ENCODE measurements around the gene KCNH5.

Gene KCNH5

GRCh38 chr14:62682208-62682607, 363.1 kb downstream of the KCNH5 start:
- no peak for DNase-seq (ENCODE audit: low read depth in 2 of 3, low spot score in 2 of 3)

DNA sequence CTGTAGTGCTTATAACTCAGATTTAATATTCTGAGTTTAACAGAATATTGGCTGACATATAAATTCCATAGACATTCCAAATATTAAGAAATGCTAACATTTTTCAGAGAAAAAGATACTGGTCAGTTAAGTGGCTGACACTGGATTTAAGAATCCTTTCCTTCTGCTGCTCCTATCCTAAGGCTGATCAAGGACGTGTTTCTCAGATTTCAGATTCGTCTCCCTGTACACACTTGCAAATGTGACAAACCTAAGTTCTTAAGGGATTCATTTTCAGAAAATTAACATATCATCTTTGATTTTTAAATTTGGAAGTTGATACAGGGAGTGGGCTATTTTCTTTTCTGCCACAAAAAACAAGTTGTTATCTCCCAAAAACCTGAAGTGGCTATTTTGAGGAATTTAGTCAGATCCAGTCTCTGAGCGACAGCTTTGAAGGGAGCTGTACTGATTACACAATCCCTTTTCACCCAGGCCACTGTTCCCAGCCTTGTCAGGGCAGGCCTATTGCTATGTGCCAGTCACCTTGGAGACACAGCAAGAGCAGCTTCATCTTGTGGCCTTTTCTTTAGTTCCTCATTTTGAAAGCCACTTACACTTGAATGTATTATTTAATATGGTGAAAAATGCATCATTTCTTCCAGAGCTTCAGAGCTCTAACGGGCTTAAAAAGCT, 370.6 kb downstream of the KCNH5 start:
- no peak for DNase-seq (ENCODE audit: low read depth in 2 of 3, low spot score in 2 of 3)

DNA sequence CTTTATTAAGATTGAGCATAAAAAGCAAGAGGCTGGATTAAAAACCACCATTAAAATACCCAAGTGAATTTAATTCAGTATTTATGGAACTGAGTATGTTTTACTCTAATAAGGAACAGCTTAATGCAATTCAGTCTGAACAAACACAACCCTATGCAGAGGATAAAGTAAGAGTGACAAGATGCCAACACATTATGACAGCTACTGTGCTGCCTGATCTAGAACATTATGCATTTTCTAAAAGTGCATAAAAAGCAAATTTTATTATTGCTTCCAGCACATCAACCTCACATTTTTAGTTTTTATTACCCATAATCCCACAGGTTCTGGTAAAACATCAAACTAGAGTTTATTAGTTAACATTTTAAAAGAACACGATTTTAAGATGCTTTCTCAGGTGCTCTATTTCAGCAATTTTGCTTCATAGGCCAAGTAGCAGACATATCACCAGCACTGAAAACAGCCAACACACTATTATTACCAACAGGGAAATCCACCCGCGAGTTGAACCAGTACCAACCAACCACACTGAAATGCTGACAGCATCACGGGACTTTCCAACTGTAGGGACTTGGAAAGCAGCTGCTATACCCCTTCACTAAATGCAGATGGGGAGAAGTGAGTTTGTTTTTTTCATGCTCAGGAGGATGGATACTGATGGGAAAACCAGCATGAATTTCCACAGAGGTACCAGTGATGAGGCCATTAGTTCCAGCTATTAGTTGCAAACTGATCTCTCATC, 372.1 kb downstream of the KCNH5 start:
- DNase-seq (ENCODE audit: low read depth in 2 of 3, low spot score in 2 of 3), result no peak

GRCh38 chr14:62670526-62670925, 374.7 kb downstream of the KCNH5 start:
- no peak for DNase-seq (ENCODE audit: low read depth in 2 of 3, low spot score in 2 of 3)

DNA sequence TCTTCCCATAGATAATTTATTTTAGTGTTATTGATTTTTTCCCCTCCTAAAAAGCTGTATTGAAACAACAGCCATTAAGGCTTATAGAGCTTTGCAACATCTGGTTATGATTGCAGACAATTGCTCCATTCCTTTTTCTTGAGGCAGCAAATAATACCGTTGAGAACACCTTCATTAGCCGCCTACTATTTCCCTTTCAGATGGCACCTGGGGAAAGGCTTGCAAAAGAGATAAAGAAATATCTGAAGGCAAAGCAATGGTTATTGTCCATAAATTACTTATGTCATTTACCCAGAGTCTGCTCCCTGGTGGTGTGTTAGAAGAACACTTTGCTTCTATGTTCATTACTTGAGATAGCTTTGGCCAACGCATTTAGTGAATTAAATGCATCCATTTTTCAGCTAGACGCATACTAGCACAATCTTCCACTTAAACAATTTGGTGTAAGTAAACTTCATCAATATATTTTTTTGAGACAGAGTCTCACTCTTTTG, 377.8 kb downstream of the KCNH5 start:
- no peak for DNase-seq (ENCODE audit: low read depth in 2 of 3, low spot score in 2 of 3)

DNA sequence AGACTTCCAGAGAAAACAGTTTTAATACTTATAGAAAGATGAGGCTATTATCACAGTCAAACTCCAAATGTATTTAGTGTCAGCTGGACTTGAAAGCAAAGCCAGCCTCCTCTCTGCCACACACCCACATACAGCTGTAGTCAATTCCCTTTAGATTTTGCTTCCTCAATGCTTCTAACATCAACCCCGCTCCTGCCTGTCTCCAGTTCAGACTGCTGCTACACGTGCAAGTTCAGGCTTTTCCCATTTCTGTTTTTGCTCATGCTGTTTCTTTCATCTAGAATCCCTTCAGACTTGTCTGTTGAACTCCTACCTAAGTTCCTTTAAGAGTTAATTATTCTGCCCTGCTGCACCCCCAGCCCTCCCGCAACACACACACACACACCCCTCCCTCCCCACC, 380.0 kb downstream of the KCNH5 start:
- DNase-seq (ENCODE audit: low read depth in 2 of 3, low spot score in 2 of 3), result no peak

- no peak for DNase-seq (ENCODE audit: low read depth in 2 of 3, low spot score in 2 of 3)
Observed at GRCh38 chr14:62663456-62663821, 381.8 kb downstream of the KCNH5 start.

- no peak for DNase-seq (ENCODE audit: low read depth in 2 of 3, low spot score in 2 of 3)
Observed at GRCh38 chr14:62662811-62663455, 382.3 kb downstream of the KCNH5 start.

DNA sequence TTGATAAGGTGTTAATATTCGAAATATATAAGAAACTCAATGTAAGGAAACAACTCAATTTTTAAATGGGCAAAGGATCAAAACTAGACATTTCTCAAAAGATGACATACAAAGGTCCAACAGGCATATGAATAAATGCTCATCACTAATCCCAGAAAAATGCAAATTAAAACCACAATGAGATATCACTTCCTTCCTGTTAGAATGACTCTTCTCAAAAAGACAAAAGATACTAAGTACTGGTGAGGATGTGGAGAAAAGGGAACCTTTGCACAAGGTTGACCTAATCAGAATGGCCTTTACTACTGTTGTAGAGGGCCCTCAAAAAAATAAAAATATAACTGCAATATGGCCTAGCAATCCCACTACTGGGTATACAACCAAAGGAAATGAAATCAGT, 383.4 kb downstream of the KCNH5 start:
- DNase-seq (ENCODE audit: low read depth in 2 of 3, low spot score in 2 of 3), result no peak

- DNase-seq (ENCODE audit: low read depth in 2 of 3, low spot score in 2 of 3), result no peak
Observed at GRCh38 chr14:62658631-62659030, 386.6 kb downstream of the KCNH5 start.

- DNase-seq (ENCODE audit: low read depth in 2 of 3, low spot score in 2 of 3), result no peak
Observed at GRCh38 chr14:62657376-62657775, 387.9 kb downstream of the KCNH5 start.

GRCh38 chr14:62655166-62655565, 390.1 kb downstream of the KCNH5 start:
- DNase-seq (ENCODE audit: low read depth in 2 of 3, low spot score in 2 of 3), result no peak

GRCh38 chr14:62654641-62655040, 390.6 kb downstream of the KCNH5 start:
- no peak for DNase-seq (ENCODE audit: low read depth in 2 of 3, low spot score in 2 of 3)
